Activated T-helper 1 cell treated with anti-CD3 and anti-CD28 coated beads, Interleukin-12 subunit alpha, Interleukin-12 subunit beta, Interleukin-2, Interleukin-4 antibody, amounts not matched to agents 30 ng/mL and 10 ng/mL and 1 ng/mL, durations not matched to agents 14 hours and 24 hours and 36 hours (primary cell): Measurements from ENCODE around the gene LTA. TPM values are rescaled to one million over a fixed set of nuclear protein-coding genes. Genes with fewer than 3 reads are reported as not detected.
A peak's percentile ranks its signal among the peaks of the same experiment; 100 is the strongest.

Experiments
- DNase-seq: peaks from one replicate; pipeline ENCODE4 v3.0.0; 2021; ENCODE audit warnings: low spot score
- H3K27ac Mint-ChIP-seq: one replicate; pipeline ENCODE4 v1.8.0; 2021; ENCODE audit warnings: mild to moderate bottlenecking, mixed read lengths
- H3K27me3 Mint-ChIP-seq: one replicate; pipeline ENCODE4 v1.8.0; 2022; ENCODE audit warnings: mild to moderate bottlenecking, moderate library complexity, mixed read lengths; ENCODE audit not compliant: insufficient read depth
- H3K36me3 Mint-ChIP-seq: one replicate; pipeline ENCODE4 v1.8.0; 2021; ENCODE audit warnings: low read depth, mixed read lengths
- H3K4me1 Mint-ChIP-seq: one replicate; pipeline ENCODE4 v1.8.0; 2021; ENCODE audit warnings: low read depth, mixed read lengths
- H3K4me3 Mint-ChIP-seq: one replicate; pipeline ENCODE4 v1.8.0; 2021; ENCODE audit warnings: mild to moderate bottlenecking, moderate library complexity, mixed read lengths
- H3K9me3 Mint-ChIP-seq: one replicate; pipeline ENCODE4 v1.8.0; 2021; ENCODE audit warnings: mixed read lengths
- intact Hi-C: fragments of 100-400 bp; cut with micrococcal nuclease; formaldehyde crosslinking; loops from one replicate; pipeline ENCODE4 v1.15.1; 2024
- total RNA-seq: library from RNA; stranded (reverse); gene quantifications from 2 replicates; pipeline ENCODE4 v1.2.3, GENCODE V29; 2022

The LTA gene
- total RNA-seq, 1 donor from 2014 or later: 1,078 TPM

DNA sequence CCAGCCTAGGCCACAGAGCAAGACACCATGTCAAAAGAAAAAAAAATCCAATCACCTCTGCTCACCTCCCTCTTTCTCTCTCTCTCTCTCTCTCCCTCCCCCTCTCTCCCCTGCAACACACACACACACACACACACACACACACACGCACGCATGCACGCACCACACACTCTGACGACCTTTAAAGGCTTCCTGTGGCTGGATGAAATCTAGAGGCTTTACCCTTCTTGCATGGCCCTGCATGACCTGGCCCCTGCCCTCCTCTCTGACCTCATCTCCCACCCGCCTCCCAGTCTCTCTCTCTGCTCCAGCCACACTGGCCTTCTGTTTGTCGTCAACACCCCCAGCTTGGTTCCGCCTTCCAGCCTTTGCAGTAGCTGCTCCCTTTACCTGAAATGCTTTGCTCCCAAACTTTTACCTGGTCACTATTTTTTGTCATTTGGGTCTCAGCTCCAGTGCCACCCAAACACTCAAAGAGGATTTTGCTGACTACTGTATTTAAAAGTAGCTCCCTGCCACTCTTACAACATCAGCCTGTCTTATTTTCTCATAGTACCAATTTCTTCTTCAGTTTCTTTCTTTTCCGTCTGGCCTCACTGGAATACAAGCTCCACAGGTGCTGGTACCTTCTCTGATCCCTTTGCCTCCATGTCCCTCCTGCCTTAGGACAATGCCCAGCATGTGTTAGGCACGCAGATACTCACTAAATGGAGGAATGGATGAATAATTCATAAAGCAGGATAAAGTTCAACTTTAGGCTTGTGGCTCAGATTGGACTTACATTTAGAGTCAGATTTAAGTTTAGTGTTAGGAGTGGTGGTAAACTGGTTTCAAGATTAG lies 4.3 kb upstream of the LTA start:
- Mint-ChIP-seq H3K36me3 (peaks cover 21% of the 10 kb centered on the region), H3K27ac (peak overlapping the region; percentile 63), H3K9me3 (no peaks in the 10 kb centered on the region), H3K27me3 (peaks cover 11% of the 10 kb centered on the region), H3K4me3 (peak overlapping the region; percentile 72), H3K4me1 (peaks cover 80% of the 10 kb centered on the region)
- intact Hi-C loops: loop anchor here (1.0 to 2.0 kb wide), 3 partner anchors 7 to 17 kb away; no protein-coding TSS in a partner anchor
- DNase-seq: no peak

DNA sequence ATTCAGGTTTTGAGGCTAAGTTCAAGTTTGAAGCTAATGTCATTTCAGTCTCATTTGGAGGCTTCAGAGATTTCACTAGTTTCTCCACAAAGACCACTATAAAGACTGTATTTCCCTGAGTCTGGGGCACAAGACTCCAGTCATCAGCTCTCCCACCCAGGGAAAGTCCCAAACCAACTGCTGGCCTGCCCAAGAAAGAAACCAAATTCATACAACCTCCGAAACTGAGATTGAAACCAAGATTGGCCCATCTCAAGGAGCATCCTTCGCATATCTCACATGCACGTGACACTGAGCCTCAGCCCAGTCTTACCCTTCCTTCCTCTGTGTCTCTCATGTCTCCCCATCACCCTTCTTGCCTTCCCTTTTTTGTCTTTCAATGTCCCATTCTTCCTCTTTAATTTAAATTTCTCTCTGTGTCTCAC lies 3.5 kb upstream of the LTA start:
- intact Hi-C loops: loop anchor here (1.0 to 2.0 kb wide), 3 partner anchors 8 to 16 kb away; no protein-coding TSS in a partner anchor

GRCh38 chr6:31569861-31570536 lies 2.1 kb upstream of the LTA start:
- no peaks in the 10 kb centered on the region for H3K9me3 Mint-ChIP-seq
- no peak overlapping the region for H3K4me3 Mint-ChIP-seq
- H3K27ac Mint-ChIP-seq: no peak overlapping the region
- H3K4me1 Mint-ChIP-seq: peaks cover 87% of the 10 kb centered on the region
- peaks cover 26% of the 10 kb centered on the region for H3K36me3 Mint-ChIP-seq
- DNase-seq: no peak
- intact Hi-C loops: loop anchor here (2.0 to 5.0 kb wide), 3 partner anchors 15 to 1282 kb away; partner anchors contain the start of genes CLIC1, PSMB9 and TAP1
- peaks cover 9% of the 10 kb centered on the region for H3K27me3 Mint-ChIP-seq

More for the DNA sequence above, 3.5 kb upstream of the LTA start:
- Mint-ChIP-seq H3K9me3 (no peaks in the 10 kb centered on the region), H3K36me3 (peaks cover 26% of the 10 kb centered on the region), H3K27ac (peak overlapping the region; percentile 63), H3K4me3 (peak overlapping the region; percentile 72), H3K4me1 (peaks cover 82% of the 10 kb centered on the region), H3K27me3 (peaks cover 11% of the 10 kb centered on the region)
- peak; percentile 79 for DNase-seq

GRCh38 chr6:31573239-31574105 lies 1.4 kb downstream of the LTA start:
- Mint-ChIP-seq H3K27me3 (peaks cover 2% of the 10 kb centered on the region), H3K4me1 (peaks cover 81% of the 10 kb centered on the region), H3K4me3 (peak overlapping the region; percentile 92), H3K36me3 (peaks cover 46% of the 10 kb centered on the region), H3K9me3 (no peaks in the 10 kb centered on the region), H3K27ac (peak overlapping the region; percentile 81)
- intact Hi-C loops: loop anchor here (2.0 to 5.0 kb wide), 3 partner anchors 47 to 1279 kb away; partner anchors contain the start of genes CLIC1, PRRC2A, PSMB9 and TAP1
- no peak for DNase-seq

- no peak for DNase-seq
- Mint-ChIP-seq H3K27ac (peak overlapping the region; percentile 81), H3K9me3 (no peaks in the 10 kb centered on the region), H3K4me1 (peaks cover 81% of the 10 kb centered on the region), H3K4me3 (peak overlapping the region; percentile 92), H3K36me3 (peaks cover 55% of the 10 kb centered on the region), H3K27me3 (peaks cover 2% of the 10 kb centered on the region)
- intact Hi-C loops: loop anchor here (1.0 to 5.0 kb wide), 6 partner anchors 15 to 1278 kb away; partner anchors contain the start of genes CLIC1, NFKBIL1, PRRC2A and PSMB9
Measured at GRCh38 chr6:31574106-31575061, 2.3 kb downstream of the LTA start.

DNA sequence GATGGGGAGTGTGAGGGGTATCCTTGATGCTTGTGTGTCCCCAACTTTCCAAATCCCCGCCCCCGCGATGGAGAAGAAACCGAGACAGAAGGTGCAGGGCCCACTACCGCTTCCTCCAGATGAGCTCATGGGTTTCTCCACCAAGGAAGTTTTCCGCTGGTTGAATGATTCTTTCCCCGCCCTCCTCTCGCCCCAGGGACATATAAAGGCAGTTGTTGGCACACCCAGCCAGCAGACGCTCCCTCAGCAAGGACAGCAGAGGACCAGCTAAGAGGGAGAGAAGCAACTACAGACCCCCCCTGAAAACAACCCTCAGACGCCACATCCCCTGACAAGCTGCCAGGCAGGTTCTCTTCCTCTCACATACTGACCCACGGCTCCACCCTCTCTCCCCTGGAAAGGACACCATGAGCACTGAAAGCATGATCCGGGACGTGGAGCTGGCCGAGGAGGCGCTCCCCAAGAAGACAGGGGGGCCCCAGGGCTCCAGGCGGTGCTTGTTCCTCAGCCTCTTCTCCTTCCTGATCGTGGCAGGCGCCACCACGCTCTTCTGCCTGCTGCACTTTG lies 3.3 kb downstream of the LTA start, which contains the start of gene TNF:
Gene TNF, plus strand, starts transcription at position 231 of the 567 bp plus-strand sequence. Its CDS starts 177 bp downstream, at position 408.
- H3K4me1 Mint-ChIP-seq: peaks cover 81% of the 10 kb centered on the region
- H3K27me3 Mint-ChIP-seq: peaks cover 2% of the 10 kb centered on the region
- DNase-seq: peak; percentile 85
- H3K36me3 Mint-ChIP-seq: peaks cover 61% of the 10 kb centered on the region
- no peaks in the 10 kb centered on the region for H3K9me3 Mint-ChIP-seq
- intact Hi-C loops: loop anchor here (1.0 to 5.0 kb wide), 4 partner anchors 16 to 378 kb away; partner anchors contain the start of genes NFKBIL1 and PRRC2A
- peak within 1 kb of the TSS; percentile 81 for H3K27ac Mint-ChIP-seq
- H3K4me3 Mint-ChIP-seq: peak within 1 kb of the TSS; percentile 92

- intact Hi-C loops: loop anchor here (1.0 to 5.0 kb wide), 5 partner anchors 8 to 379 kb away; partner anchors contain the start of genes NFKBIL1 and PRRC2A
- Mint-ChIP-seq H3K36me3 (peaks cover 67% of the 10 kb centered on the region), H3K27ac (peak overlapping the region; percentile 81), H3K27me3 (peaks cover 2% of the 10 kb centered on the region), H3K4me1 (peaks cover 78% of the 10 kb centered on the region), H3K4me3 (peak overlapping the region; percentile 92), H3K9me3 (no peaks in the 10 kb centered on the region)
- DNase-seq: no peak
Measured at GRCh38 chr6:31575952-31576685, 4.0 kb downstream of the LTA start.

GRCh38 chr6:31576897-31577578 lies 4.9 kb downstream of the LTA start:
- intact Hi-C loops: loop anchor here (1.0 to 5.0 kb wide), 2 partner anchors 9 to 380 kb away; no protein-coding TSS in a partner anchor
- H3K27me3 Mint-ChIP-seq: no peaks in the 10 kb centered on the region
- H3K36me3 Mint-ChIP-seq: peaks cover 74% of the 10 kb centered on the region
- no peaks in the 10 kb centered on the region for H3K9me3 Mint-ChIP-seq
- peaks cover 73% of the 10 kb centered on the region for H3K4me1 Mint-ChIP-seq
- peak; percentile 59 for DNase-seq
- H3K27ac Mint-ChIP-seq: peak overlapping the region; percentile 81
- peak overlapping the region; percentile 92 for H3K4me3 Mint-ChIP-seq

DNA sequence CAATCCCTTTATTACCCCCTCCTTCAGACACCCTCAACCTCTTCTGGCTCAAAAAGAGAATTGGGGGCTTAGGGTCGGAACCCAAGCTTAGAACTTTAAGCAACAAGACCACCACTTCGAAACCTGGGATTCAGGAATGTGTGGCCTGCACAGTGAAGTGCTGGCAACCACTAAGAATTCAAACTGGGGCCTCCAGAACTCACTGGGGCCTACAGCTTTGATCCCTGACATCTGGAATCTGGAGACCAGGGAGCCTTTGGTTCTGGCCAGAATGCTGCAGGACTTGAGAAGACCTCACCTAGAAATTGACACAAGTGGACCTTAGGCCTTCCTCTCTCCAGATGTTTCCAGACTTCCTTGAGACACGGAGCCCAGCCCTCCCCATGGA lies 5.5 kb downstream of the LTA start:
- no peak for DNase-seq
- Mint-ChIP-seq H3K4me3 (peak overlapping the region; percentile 92), H3K9me3 (no peaks in the 10 kb centered on the region), H3K27me3 (no peaks in the 10 kb centered on the region), H3K4me1 (peaks cover 72% of the 10 kb centered on the region), H3K27ac (peak overlapping the region; percentile 81), H3K36me3 (peaks cover 71% of the 10 kb centered on the region)
- intact Hi-C loops: loop anchor here (5.0 kb wide), 1 partner anchor 380 kb away; no protein-coding TSS in a partner anchor
